Daoy (cell line): Measurements from ENCODE around the gene LYZ. TPM values are rescaled to one million over a fixed set of nuclear protein-coding genes. Genes with fewer than 3 reads are reported as not detected.

ENCODE experiments used
- DNase-seq: peaks from one replicate; pipeline ENCODE4 v3.0.0-alpha.2; 2015; ENCODE audit warnings: low read depth
- total RNA-seq: library from RNA; depleted of rRNA; stranded (reverse); fragments of >200 nt; shearing (Covaris generic); gene quantifications from 2 replicates; pipeline ENCODE4 v1.2.3, GENCODE V29; 2014

The LYZ gene
- total RNA-seq, 1 experiment from 2014 or later, result not detected

DNA sequence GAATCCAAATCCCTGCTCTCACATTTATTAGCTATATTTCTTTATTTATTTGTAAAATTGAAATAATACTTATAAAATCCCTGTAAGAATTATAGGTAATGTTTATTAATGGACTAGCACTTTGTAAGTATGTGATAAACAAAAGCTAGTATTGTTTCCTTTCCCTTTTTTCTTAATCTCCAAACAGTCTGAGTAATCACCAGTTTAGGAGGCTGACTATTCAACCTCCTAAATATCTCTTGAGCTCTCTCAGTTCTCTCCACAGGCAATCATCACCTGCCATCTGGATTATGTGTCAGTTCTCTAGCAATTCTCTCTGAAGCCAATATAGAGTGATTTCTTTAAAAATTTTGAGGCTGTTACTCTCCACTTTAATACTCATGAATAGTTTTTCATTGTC is 9.2 kb upstream of the LYZ start:
- no peak for DNase-seq

DNA sequence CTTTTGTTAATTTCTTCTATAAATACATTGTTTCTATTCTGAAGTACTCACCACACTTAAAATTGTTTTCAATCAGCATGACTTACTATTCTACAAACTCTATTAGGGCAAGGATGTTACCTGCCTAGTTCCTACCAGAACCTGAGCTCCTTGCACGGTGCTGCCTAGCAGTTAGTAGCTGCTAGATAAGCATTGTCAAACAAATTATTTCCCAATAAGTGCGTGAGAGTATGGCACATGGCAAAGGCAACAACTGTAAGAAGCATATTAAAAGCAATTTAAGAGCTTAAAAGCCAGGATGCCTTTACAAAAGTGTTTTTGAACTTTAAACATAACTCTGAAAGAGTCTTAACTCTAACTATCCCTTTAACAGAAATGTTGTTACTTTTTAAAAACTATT is 8.2 kb upstream of the LYZ start:
- DNase-seq, result no peak

DNA sequence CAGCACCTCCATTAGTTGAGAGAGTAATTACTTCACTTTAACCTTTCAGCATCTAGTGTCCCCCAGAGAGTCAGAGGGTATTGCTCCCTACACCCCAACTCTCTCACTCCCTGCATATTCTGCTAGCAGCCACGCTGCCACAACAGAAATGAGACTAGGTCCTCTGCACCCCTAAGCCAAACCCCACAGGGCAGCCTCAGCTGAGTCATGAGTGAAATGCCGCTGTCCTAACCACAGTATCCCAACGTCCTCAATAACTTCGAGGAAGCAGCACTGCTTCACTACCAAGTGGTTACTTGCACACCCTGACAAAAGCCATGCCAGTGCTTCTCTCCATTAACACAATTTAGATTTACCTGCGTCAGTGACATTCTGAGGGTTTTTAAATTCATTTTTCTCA is 6.9 kb upstream of the LYZ start:
- DNase-seq, result peak; percentile 51

DNA sequence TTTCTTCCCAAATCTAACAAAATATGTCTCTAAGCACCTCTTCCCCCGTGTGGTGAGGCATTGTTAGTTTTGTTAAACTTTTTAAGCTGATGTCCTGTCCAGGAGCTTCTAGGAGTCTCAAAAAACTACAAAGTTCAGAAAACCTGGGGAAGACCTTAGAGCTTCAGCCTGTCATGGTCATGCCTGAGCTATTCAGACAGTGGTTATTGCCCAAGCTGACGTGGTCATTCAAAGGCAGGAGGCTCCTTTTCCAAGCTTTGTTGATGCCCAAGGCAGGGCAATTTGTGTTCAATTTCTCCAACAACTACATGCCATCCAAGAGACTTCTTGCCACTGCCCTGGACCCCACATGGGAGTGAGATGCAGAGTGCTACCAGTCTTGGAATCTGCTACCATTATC is 5.8 kb upstream of the LYZ start:
- DNase-seq, result no peak

DNA sequence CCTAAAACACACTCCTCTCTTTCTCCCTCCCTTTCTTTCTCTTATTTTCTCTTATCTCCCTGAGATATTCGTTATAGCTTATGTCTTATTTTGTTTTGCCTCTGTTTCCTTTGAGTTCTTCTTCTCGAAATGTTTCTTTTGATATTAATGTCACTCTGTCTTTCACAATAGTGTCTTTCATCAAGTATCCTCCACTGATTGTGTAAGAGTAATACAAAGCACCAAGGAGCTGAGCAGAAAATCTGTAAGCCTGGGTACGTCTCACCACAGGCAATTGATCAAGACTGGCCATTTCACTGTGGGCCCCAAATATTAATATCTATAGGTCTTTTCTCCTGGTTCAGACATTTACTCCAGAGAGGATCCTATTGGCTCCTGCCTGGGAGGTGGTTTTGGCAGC is 4.8 kb upstream of the LYZ start:
- DNase-seq, result no peak

DNA sequence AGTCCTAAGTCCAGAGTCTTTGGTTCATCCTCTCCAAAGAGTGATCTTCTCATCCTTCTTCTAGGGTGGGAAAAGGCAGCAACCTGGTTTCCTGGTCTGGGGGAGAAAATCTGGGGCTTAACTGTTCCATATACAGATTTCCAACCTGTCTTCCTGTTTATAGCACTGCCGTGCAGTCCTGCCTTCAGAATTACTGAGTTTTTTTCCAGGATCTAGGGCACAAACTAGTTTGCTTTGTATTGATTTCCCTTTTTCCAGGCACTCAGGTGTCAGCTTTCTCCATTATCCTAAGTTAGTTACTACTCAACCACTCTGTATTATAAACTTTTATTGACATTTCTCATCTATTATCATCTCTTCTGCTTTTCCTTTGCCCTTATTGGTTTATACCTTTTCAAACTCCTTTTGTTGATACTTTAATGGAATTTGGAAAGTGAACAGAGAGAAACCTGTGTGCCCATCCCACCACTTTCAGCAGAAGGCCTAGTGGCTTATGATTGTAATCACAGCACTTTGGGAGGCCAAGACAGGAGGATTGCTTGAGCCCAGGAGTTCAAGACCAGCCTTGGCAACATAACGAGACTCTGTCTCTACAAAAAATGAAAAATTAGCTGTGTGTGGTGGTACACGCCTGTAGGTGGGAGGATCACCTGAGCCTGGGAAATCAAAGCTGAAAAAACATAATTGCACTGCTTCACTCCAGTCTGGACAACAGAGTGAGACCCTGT is 4.1 kb upstream of the LYZ start:
- no peak for DNase-seq

DNA sequence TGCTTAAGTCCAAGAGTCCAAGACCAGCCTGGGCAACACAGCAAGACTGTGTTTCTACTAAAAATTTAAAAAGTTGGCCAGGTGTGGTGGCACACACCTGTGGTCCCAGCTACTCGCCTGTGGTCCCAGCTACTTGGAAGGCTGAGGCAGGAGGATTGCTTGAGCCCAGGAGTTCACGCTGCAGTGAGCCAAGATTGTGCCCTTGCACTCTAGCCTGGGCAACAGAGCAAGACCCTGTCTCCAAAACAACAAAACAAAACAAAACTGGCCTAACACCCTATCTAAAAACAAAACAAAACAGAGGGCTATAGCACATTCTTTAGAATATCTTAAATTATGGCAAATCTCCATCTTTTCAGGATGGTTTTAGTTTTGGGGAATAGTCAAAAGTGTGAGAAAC is 3.1 kb upstream of the LYZ start:
- no peak for DNase-seq

DNA sequence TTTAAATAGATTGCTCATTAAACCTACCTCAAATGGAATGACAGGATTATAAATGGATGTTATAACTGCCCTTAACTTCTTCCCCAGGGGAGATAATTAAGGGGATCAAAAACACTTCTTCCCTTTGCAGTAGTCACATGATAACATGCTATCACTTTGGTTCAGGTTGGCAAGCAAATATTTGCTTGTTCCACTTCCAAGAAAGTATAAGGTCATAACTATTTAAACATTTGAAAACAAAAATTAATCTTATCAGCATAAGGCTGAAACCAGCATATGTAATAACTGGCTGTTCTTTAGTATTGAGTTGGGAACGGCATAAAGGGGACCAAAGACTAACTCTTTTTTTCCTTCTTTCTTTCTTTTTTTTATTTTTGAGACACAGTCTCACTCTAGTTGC is 2.4 kb upstream of the LYZ start:
- DNase-seq, result no peak

DNA sequence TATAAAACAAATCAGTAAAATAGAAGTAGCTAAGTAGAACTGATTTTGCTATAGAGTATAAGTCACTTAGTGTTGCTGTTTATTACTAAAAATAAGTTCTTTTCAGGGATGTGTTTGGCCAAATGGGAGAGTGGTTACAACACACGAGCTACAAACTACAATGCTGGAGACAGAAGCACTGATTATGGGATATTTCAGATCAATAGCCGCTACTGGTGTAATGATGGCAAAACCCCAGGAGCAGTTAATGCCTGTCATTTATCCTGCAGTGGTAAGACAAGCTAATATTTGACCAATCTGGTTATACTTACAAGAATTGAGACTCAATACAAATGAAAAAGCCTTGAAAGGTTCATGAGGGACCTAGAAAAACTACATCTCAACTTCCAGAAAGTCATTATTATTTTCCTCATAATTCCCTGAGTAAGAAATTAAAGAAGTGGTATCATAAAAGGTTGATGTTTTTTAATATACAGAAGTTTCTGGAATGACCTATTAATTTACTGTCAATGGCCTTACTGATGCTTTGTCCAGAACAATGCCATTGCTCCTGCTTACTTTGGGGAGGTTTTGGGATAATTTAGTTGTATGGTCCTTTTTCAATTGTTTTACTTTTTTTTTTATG is 1.9 kb downstream of the LYZ start:
- no peak for DNase-seq

DNA sequence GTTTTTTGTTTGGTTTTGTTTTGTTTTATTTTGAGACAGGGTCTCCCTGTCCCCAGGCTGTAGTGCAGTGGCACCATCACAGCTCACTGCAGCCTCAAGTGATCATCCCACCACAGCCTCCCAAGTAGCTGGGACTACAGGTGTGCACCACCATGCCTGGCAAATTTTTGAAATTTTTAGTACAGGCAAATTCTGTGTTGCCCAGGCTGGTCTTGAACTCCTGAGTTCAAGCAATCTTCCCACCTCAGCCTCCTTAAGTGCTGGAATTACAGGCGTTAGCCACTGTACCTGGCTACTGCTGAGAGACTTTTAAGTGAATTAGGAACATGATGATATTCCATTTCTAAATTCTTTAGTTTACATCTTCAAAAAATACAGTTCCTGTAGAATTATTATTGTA is 2.6 kb downstream of the LYZ start:
- DNase-seq, result no peak

DNA sequence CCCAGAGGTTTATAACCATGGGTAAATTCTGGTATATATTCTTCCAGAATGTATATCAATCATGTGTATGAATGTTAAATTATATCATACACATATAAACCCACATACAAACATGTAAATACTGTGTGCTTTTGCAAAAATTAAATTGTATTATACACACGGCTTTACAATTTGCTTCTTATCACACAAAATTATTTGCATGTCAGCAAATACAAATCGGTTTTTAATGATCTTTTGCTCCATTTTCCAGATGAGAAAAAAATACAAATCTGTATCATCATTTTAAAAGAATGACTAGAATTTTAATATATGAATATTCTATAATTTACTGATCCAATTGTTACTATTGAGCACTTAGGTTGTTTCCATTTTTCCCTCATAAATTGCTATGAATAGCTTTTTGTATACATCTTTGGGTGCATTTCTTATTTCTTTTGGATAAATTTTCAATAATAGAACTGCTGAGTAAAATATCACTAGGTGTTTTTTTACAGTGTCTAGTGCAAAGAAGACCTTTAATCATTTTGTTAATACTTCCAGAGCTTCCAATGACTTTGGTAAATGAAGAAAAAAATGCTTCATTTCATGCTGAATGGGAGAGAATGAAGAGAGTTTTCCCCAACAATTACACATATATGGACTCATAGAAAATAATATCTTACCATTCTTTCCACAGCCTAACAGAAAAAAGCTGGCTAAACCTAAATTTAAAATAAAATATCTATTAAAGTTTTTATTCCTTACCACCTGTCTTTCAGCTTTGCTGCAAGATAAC is 3.5 kb downstream of the LYZ start:
- DNase-seq, result no peak

DNA sequence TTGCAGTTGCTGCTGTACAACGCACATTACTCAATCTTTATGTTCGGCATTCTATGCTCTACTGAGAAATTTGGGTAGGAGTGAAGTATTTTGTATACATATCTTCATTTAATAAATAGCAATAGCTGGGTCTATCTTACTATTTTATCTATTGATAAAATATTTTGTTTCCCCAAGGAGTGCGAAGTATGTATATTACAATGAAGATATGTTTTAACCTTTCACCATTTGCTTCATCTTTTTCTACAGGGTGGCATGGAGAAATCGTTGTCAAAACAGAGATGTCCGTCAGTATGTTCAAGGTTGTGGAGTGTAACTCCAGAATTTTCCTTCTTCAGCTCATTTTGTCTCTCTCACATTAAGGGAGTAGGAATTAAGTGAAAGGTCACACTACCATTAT is 4.7 kb downstream of the LYZ start:
- DNase-seq, result no peak

DNA sequence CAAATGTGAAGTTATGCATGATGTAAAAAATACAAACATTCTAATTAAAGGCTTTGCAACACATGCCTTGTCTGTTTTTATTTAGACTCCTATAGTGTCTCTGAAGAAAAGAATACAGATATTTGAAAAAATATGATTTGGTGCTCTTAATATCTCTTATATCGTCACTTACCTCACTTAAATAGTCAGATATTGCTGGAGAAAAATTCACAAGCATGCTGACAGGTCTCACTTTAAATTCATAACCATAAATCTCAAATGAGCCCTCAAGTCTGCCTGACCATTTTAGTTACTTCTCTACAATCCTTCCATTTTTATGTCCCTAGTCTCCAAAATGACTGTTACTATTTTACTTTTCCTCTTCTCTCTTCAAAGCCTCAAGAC is 6.0 kb downstream of the LYZ start:
- no peak for DNase-seq

DNA sequence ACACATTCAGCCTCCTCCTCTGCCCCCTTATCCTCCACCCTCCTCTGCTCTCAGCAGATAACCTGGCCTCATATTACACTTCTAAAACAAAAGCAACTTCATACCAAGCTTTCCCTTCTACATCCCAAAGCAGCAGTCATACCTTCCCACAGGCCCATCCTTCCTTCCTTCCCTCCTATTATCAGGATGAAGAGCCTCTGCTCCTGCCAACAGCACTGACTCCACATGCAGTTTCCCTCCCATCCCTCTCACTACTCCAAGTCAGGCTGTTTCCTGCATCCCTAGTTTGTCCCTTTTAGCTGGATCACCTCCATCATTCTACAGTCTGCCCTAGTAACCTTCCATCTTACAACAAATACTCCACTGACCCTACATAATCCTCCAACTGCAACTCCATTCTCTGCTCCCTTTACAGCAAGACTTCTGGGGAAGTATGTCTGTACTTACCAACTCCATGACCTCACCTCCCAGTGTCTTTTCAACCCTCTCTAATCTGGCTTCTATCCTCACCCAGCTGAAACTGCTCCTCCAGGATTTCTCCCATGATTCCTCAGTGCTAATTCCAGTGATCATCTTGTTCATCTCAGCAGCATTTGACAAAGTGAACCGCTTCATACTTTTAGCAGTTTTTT is 6.5 kb downstream of the LYZ start:
- DNase-seq, result no peak

DNA sequence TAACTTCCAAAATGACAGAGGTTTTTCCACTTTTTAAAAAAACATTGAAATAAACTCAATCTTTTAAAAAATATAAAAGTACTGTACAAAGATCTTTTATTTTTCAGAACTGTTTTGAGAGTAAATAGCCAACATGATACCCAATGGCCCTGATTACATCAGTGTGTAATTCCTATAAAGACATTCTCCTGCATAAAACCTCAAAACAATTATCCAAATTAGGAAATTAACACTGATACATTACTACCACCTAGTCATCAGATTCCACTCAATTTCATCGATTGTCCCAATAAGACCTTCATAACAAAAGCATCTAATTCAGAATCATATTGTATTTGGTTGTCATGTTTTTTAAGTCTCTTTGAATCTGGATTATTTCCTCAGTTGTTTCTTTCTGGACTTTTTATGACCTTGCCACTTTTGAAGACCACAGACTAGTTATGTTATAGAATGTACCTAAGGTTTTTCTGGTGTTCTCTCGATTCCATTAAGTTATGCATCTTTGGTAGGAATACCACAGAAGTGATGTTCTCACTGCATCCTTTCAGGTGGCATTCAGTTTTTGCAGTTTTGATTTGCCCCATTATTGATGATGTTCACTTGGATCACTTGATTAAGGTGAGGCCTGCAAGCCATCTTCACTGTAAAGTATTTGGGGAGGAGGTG is 7.3 kb downstream of the LYZ start:
- no peak for DNase-seq

DNA sequence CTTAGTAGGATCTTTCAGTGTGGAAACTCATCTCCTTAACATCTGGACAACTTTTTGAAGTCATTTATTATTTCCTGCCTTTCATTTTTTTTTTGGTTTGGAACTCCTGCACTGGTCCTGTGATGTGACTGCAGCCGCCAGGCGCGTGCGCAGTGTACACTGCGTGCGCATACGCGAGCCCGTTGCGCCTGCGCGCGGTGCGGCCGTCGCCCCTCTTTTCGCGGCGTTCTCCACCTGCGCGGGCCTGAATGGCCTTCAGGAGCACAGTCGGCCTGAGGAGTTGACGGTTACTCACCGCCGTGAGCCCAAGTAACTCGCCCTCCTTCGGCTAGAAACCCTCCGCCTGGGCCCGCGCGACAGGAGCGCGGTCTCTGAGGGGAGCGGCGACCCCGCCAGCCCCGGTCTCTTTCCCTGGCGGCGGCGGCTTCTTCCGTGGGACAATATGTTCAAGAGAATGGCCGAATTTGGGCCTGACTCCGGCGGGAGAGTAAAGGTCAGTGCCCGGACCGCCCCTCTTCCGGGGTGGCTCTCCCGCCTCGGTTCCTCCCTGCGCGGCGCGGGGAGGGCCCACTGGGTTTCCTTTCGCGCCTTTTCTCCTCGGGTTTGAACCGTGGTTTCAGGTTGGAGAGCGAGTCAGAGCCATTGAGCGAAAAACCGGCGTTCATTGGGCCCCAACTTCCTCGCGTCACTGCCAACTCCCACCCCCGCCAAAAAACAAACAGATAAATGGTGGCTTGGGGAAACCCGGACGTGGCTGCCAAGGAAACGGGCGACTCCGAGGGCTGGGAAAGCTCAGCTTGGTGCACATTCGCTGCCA is 11.6 kb downstream of the LYZ start, which contains the start of gene YEATS4:
YEATS4 (plus strand) TSS at position 213 of the 817 bp plus-strand sequence; CDS start at position 443, 230 bp downstream.
- DNase-seq, result peak; percentile 96

DNA sequence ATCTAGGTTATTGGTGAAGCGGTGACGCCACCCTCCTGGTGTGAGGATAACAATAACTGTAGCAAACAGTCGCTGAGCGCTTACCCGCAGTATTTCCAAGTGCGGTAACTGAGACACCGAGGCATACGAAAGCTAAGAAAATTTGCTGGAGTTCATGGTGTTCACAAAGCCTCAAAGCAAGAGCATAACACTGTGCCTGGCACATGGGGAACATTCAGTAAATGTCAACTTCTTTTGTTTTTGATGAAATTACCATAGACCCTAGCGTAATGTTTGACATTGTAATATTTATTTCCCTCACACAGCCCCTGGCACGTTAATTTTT is 12.1 kb downstream of the LYZ start:
- no peak for DNase-seq

DNA sequence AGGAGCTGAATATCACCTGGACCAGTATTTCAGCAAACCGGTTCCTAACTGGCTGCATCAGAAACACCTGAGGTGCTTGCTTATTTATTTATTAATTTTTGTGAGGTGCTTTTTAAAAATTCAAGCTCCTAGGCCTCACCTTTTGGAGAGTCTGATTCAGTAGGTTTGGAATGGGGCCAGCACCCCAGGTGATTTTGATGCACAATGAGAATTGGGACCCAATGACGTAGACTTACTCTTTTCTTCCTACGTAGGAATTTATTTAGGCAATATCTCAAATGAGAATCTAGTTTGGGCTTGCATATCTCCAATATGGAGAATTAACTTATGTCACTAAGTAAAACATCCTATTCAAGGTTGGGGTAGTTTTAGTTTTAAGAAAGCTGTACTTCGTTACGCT is 18.6 kb downstream of the LYZ start:
- no peak for DNase-seq

DNA sequence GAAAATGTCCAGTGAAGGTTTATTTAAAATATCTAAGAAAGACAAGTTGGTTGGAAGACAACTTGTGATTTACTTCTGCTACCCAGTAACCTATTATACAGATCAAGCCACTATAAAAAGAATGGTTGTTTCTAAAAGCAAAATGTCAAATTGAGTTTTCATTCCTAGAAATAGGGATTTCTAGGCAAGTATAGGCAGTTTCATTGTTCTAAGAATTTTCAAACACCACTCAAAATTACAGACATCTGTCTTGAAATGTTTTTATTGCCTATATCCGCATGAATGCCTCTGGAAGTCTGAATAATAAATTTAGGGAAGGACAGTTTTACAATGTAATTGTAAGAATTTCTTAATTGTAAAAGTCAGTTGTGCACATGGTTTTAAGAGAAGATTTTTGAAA is 20.0 kb downstream of the LYZ start:
- no peak for DNase-seq

DNA sequence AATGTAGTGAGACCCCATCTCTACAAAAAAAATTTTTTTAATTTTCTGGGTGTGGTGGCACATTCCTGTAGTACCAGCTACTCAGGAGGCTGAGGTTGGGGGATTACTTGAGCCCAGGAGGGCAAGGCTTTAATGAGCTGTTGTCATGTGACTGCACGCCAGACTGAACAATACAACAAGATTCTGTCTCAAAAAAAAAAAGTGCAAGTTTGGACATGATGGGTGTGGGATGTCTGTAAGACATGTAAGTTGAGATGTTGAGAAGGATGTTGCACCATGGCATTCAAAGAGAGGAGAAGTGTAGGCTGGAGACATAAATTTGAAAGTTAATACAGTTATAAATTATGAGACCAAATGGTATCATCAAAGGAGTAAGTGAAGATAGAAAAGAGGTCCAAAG is 34.9 kb downstream of the LYZ start:
- DNase-seq, result no peak

DNA sequence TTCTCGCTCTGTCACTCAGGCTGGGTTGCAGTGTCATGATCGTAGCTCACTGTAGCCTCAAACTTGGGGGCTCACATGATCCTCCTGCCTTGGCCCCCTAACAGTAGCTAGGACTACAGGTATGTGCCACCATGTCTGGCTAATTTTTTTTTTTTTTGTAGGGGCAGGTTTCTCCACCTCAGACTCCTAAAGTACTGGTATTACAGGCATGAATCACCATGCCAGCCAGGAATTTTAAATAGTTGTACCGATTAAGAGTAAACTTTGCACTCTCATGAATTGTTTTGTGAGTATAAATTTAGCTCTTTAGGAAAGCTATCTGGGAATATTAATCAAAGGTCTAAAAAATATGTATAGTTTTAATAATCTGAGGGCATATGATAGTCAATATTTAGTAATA is 36.9 kb downstream of the LYZ start:
- DNase-seq, result no peak
